Panc1 (cell line): ENCODE data around the gene UNC50.

ENCODE experiments used
- POLR2AphosphoS5 ChIP-seq: IDR thresholded peaks from 2 replicates; pipeline ENCODE4 v1.6.1; 2012; ENCODE audit warnings: mild to moderate bottlenecking, low read depth, low read length, moderate library complexity
- TF ChIP-seq, protein P1 (sequence below): fragments of 450-650 bp; IDR thresholded peaks from 2 replicates; pipeline ENCODE4 v1.5.1; 2017; ENCODE audit warnings: mild to moderate bottlenecking

DNA sequence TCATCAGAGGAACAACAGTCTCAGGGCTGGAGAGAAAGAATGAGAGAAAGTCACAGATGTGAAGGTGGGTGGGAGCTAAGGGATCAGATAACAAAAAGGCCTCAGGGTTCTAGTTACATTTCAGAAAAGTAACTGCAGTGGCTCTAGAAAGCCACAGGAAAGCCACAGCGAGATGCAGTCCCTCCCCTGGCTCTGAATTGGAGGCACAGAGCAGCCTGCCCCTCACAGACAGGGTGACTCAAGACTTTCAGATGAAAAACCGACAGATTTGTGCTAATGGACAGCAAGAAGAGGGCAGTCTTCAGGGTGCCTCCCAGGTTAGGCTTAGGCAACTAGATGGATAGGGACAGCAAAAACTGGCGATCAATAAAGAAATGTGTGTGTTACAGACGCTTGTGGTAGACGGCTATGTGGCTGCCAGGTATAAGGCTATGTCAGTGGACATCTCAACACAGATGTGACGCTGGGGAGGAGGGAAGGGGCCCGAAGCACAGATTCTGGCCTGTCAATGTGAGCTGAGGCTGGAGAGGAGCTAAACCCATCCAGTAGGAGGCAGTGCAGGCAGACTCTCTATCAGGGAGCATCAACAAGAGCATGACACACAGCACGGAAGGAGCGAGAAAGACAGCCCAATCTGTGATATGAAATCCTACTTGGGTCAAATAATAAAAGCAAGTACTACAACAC is 26.2 kb downstream of the UNC50 start:
- no peak for TF ChIP-seq POLR2AphosphoS5
- TF ChIP-seq, protein P1, sequence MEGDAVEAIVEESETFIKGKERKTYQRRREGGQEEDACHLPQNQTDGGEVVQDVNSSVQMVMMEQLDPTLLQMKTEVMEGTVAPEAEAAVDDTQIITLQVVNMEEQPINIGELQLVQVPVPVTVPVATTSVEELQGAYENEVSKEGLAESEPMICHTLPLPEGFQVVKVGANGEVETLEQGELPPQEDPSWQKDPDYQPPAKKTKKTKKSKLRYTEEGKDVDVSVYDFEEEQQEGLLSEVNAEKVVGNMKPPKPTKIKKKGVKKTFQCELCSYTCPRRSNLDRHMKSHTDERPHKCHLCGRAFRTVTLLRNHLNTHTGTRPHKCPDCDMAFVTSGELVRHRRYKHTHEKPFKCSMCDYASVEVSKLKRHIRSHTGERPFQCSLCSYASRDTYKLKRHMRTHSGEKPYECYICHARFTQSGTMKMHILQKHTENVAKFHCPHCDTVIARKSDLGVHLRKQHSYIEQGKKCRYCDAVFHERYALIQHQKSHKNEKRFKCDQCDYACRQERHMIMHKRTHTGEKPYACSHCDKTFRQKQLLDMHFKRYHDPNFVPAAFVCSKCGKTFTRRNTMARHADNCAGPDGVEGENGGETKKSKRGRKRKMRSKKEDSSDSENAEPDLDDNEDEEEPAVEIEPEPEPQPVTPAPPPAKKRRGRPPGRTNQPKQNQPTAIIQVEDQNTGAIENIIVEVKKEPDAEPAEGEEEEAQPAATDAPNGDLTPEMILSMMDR: peak; percentile 53
